CD14-positive monocyte (primary cell): ENCODE data around the gene HK1. TPM values are rescaled to one million over a fixed set of nuclear protein-coding genes. Genes with fewer than 3 reads are reported as not detected.

Source experiments
- DNase-seq, 3 donors: peaks; one replicate each; pipeline ENCODE4 v3.0.0-alpha.2; 2011 to 2022
- H2AFZ ChIP-seq: 2 replicates; pipeline ENCODE4 v1.6.0; 2012; ENCODE audit warnings: mild to moderate bottlenecking, low read depth, low read length, inconsistent platforms; ENCODE audit not compliant: insufficient read depth, poor library complexity, severe bottlenecking
- H3K27ac ChIP-seq, 2 donors: 1 replicate in 1 of 2; 2 replicates in 1 of 2; pipeline ENCODE4 v1.5.1; 2012 to 2013; ENCODE audit warnings: low read length in 2 of 2, control low read depth in 1 of 2, inconsistent platforms in 1 of 2, low read depth in 1 of 2, mild to moderate bottlenecking in 1 of 2
- H3K27me3 ChIP-seq, 2 donors: one replicate each; pipeline versions ENCODE4 v1.6.0 to v1.6.1; 2011 to 2013; ENCODE audit warnings: low read length in 2 of 2; ENCODE audit not compliant: control insufficient read depth in 2 of 2, insufficient read depth in 2 of 2
- H3K36me3 ChIP-seq, 2 donors: replicated peaks in 1 of 2; 1 replicate in 1 of 2; 2 replicates in 1 of 2; pipeline versions ENCODE4 v1.5.1 to v1.6.1; 2012 to 2013; ENCODE audit warnings: low read length in 2 of 2, control low read depth in 1 of 2, inconsistent platforms in 1 of 2, mild to moderate bottlenecking in 1 of 2; ENCODE audit not compliant: insufficient read depth in 2 of 2, control insufficient read depth in 1 of 2
- H3K4me1 ChIP-seq, 2 donors: 1 replicate in 1 of 2; 2 replicates in 1 of 2; pipeline versions ENCODE4 v1.5.1 to v1.6.1; 2012 to 2013; ENCODE audit warnings: low read length in 2 of 2, control low read depth in 1 of 2, inconsistent platforms in 1 of 2, mild to moderate bottlenecking in 1 of 2, moderate library complexity in 1 of 2; ENCODE audit not compliant: insufficient read depth in 2 of 2, control insufficient read depth in 1 of 2
- H3K4me2 ChIP-seq: replicated peaks from 2 replicates; pipeline ENCODE3; 2012; ENCODE audit warnings: low read length, moderate library complexity, mild to moderate bottlenecking; ENCODE audit not compliant: poor library complexity, severe bottlenecking; ENCODE audit errors: extremely low read depth
- H3K4me3 ChIP-seq, 3 experiments: fragments of 200-600 bp in 1 of 3; sonication (generic) in 1 of 3; replicated peaks in 1 of 3; 1 replicate in 2 of 3; 2 replicates in 1 of 3; pipeline ENCODE4 v1.5.1; 2011 to 2013; ENCODE audit warnings: low read length in 3 of 3, mild to moderate bottlenecking in 3 of 3, control low read depth in 2 of 3, low read depth in 2 of 3, inconsistent platforms in 1 of 3, moderate library complexity in 1 of 3
- H3K79me2 ChIP-seq: 2 replicates; pipeline ENCODE4 v1.6.0; 2012; ENCODE audit warnings: mild to moderate bottlenecking, control low read depth, inconsistent platforms, low read length, moderate library complexity; ENCODE audit not compliant: insufficient read depth
- H3K9ac ChIP-seq: 2 replicates; pipeline ENCODE4 v1.6.0; 2017; ENCODE audit warnings: low read length, mild to moderate bottlenecking; ENCODE audit not compliant: insufficient read depth, poor library complexity, severe bottlenecking
- H3K9me3 ChIP-seq, 2 donors: replicated peaks in 1 of 2; 1 replicate in 1 of 2; 2 replicates in 1 of 2; pipeline versions ENCODE4 v1.5.1 to v1.6.1; 2012 to 2013; ENCODE audit warnings: low read length in 2 of 2, control low read depth in 1 of 2; ENCODE audit not compliant: control insufficient read depth in 1 of 2, insufficient read depth in 1 of 2
- H4K20me1 ChIP-seq: 2 replicates; pipeline ENCODE4 v1.6.0; 2012; ENCODE audit warnings: mild to moderate bottlenecking, low read length, control low read depth, moderate library complexity; ENCODE audit not compliant: insufficient read depth
- H3K27ac Mint-ChIP-seq, 7 donors: one replicate each; pipeline ENCODE4 v1.8.0; 2020; ENCODE audit warnings: mild to moderate bottlenecking in 7 of 7, mixed read lengths in 7 of 7, moderate library complexity in 6 of 7, inconsistent platforms in 2 of 7
- H3K27me3 Mint-ChIP-seq, 3 donors: one replicate each; pipeline ENCODE4 v1.8.0; 2021 to 2022; ENCODE audit warnings: low read depth in 3 of 3, mild to moderate bottlenecking in 3 of 3, mixed read lengths in 3 of 3, moderate library complexity in 3 of 3, inconsistent platforms in 1 of 3
- H3K36me3 Mint-ChIP-seq, 2 donors: one replicate each; pipeline ENCODE4 v1.8.0; 2020; ENCODE audit warnings: mixed read lengths in 2 of 2, inconsistent platforms in 1 of 2, mild to moderate bottlenecking in 1 of 2
- H3K4me1 Mint-ChIP-seq: one replicate; pipeline ENCODE4 v1.8.0; 2020; ENCODE audit warnings: mild to moderate bottlenecking, mixed read lengths
- H3K4me3 Mint-ChIP-seq, 2 donors: one replicate each; pipeline ENCODE4 v1.8.0; 2020; ENCODE audit warnings: mild to moderate bottlenecking in 2 of 2, mixed read lengths in 2 of 2, moderate library complexity in 1 of 2
- H3K9me3 Mint-ChIP-seq, 7 donors: one replicate each; pipeline ENCODE4 v1.8.0; 2020 to 2022; ENCODE audit warnings: mixed read lengths in 7 of 7, mild to moderate bottlenecking in 6 of 7, moderate library complexity in 6 of 7, inconsistent platforms in 2 of 7
- WGBS: methylation state at CpG from one replicate; pipeline ENCODE4 v1.1.5; 2013; ENCODE audit warnings: missing lambda C conversion rate; ENCODE audit not compliant: insufficient coverage; 5-methylcytosine and 5-hydroxymethylcytosine counted together
- intact Hi-C, 2 donors: fragments of 100-400 bp; cut with micrococcal nuclease; formaldehyde crosslinking; loops; one replicate each; pipeline versions ENCODE4 v1.15.0 to v1.15.1; 2023
- polyA plus RNA-seq, 3 donors: library from polyadenylated mRNA; depleted of rRNA in 1 of 3; unstranded in 2 of 3; stranded (reverse) in 1 of 3; fragments of 300-500 nt in 2 of 3; fragments of >200 nt in 1 of 3; fragmentation: Illumina TruSeq in 2 of 3; gene quantifications; 1 replicate in 2 of 3; 2 replicates in 1 of 3; pipeline ENCODE4 v1.2.3, GENCODE V29; 2012 to 2021
- TF ChIP-seq, protein P1 (sequence below): fragments of 200-600 bp; IDR thresholded peaks from one replicate; pipeline ENCODE4 v1.8.0; 2022; ENCODE audit warnings: antibody characterized with exemption, mild to moderate bottlenecking

The HK1 gene
- polyA plus RNA-seq, 3 donors, result 57.9 to 146 (median 125) TPM

DNA sequence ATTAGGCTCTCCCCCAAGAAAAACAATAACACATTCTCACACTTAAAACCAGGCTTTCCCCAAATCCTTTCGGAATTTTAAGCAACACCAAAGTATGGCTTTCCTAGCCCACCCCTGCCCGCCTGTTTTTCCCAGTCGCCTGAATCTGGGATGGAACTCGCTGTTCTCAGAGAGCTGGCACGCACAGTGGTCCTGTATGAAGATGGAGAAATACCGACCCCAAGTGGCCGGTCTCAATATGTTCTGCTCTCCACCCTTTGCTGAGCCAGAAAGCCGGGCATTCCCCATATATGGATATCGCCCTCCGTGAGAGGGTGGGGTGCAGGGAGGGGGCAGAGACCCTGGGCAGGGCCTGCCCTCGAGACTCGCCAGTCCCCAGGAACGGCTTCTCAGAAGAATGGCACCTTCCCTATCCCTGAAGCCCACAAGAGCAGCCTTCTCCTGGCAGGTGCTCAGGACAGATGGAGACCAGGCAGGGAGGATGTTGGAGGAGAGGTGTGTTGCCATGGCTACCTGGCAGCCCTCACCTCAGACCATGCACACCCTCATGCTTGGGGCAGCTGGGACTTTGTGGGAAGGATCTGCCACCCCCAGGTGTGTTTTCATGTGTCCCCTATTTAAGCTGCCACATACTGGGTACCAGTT, 135.0 kb downstream of the HK1 start:
- Histone ChIP-seq H3K27ac (no peak overlapping the region), H3K79me2 (no peaks in the 10 kb centered on the region), H3K36me3 (no peaks in the 10 kb centered on the region), H3K9ac (no peak overlapping the region), H3K9me3 (no peaks in the 10 kb centered on the region), H2AFZ (no peak overlapping the region), H3K4me3 (no peak overlapping the region), H3K4me1 (peaks cover 10 to 11% of the 10 kb centered on the region in 2 donors), H4K20me1 (no peaks in the 10 kb centered on the region), H3K27me3 (no peaks in the 10 kb centered on the region), H3K4me2 (no peak overlapping the region)
- TF ChIP-seq, protein P1, sequence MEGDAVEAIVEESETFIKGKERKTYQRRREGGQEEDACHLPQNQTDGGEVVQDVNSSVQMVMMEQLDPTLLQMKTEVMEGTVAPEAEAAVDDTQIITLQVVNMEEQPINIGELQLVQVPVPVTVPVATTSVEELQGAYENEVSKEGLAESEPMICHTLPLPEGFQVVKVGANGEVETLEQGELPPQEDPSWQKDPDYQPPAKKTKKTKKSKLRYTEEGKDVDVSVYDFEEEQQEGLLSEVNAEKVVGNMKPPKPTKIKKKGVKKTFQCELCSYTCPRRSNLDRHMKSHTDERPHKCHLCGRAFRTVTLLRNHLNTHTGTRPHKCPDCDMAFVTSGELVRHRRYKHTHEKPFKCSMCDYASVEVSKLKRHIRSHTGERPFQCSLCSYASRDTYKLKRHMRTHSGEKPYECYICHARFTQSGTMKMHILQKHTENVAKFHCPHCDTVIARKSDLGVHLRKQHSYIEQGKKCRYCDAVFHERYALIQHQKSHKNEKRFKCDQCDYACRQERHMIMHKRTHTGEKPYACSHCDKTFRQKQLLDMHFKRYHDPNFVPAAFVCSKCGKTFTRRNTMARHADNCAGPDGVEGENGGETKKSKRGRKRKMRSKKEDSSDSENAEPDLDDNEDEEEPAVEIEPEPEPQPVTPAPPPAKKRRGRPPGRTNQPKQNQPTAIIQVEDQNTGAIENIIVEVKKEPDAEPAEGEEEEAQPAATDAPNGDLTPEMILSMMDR, result peak; percentile 46
- 9% methylated on average over 5 of the region's 13 CpGs for WGBS
- peak in 2 of 3 donors; percentile 42 to 52 for DNase-seq
- Mint-ChIP-seq H3K4me1 (peaks cover 7% of the 10 kb centered on the region), H3K27ac (no peak overlapping the region), H3K27me3 (peaks cover 0 to 6% (median 4%) of the 10 kb centered on the region in 3 donors), H3K4me3 (no peak overlapping the region), H3K9me3 (no peaks in the 10 kb centered on the region), H3K36me3 (no peaks in the 10 kb centered on the region)
- intact Hi-C loops, result no loop called here

DNA sequence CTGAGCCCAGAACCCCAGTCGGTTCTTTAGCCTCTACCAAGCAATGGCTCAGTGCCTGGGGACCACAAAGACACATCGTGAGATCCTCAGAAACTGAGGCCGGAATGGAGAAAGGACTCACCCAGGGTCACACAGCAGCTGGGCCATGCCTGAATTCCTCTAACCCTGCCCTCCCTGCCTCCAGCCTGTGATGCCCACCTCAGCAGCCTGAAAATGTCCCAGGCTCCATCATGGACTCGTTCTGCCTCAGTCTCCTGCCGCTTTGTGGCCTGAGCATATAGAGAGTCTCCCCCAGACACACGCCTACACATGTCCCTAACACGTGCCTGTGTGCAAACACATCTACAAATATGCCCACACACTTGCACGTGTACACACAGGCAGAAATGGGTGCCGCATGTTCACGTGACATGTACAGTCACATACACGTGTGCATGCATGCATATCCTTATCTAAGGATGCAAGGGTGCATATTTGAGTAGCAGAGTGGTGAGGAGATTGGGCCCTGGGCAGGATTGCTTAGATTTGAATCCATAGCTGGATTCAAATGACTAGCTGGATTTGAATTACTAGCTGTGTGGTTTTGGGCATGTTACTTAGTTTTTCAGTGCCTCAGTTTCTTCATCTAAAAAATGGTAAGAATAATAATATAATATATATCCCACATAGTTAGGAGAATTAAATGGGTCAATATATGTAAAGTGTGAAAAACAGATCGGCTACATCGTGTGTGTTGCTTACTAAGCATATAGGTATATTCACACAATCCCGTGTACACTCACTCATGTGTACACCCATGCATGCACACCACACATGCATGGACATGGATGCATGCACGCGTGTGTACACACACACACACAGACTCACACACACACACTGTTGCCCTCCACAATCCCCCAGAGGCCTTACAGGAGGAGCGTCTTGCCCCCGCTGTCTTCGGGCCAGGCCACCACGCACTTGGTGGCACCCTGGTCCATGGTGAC, 136.0 kb downstream of the HK1 start:
- 94% methylated on average over 18 of the region's 20 CpGs for WGBS
- Mint-ChIP-seq H3K9me3 (no peaks in the 10 kb centered on the region), H3K27me3 (peaks cover 0 to 6% (median 4%) of the 10 kb centered on the region in 3 donors), H3K27ac (no peak overlapping the region), H3K4me3 (no peak overlapping the region), H3K36me3 (no peaks in the 10 kb centered on the region), H3K4me1 (peaks cover 3% of the 10 kb centered on the region)
- no peak overlapping the region for H2AFZ ChIP-seq
- H3K9me3 ChIP-seq, result no peaks in the 10 kb centered on the region
- H4K20me1 ChIP-seq, result no peaks in the 10 kb centered on the region
- intact Hi-C loops, result loop anchor here in 1 of 2 donors (5.0 kb wide), 1 partner anchor 88 kb away; no protein-coding TSS in a partner anchor
- H3K4me2 ChIP-seq, result no peak overlapping the region
- DNase-seq, result no peak
- H3K36me3 ChIP-seq, result no peaks in the 10 kb centered on the region
- no peak overlapping the region for H3K4me3 ChIP-seq
- no peak overlapping the region for H3K9ac ChIP-seq
- H3K27me3 ChIP-seq, result no peaks in the 10 kb centered on the region
- peaks cover 3 to 5% of the 10 kb centered on the region in 2 donors for H3K4me1 ChIP-seq
- H3K79me2 ChIP-seq, result no peaks in the 10 kb centered on the region
- no peak overlapping the region for H3K27ac ChIP-seq
- TF ChIP-seq, protein P1, result no peak
